ENCODE results near the gene CACNA1D.
"Not testable (repeated sequence)": the region's sequence is repeated elsewhere in the genome, so short reads cannot be mapped to it uniquely, and the experiment has no call there.

The CACNA1D gene

GRCh38 chr3:53555068-53555588 is 60.7 kb downstream of the CACNA1D start:
- TF ChIP-seq EZH2 (IDR thresholded peaks at IDR 0.05) (no peak), POLR2AphosphoS5 (IDR thresholded peaks at IDR 0.05; ENCODE audit: borderline replicate concordance, low read depth, low read length) (no peak), FOXP2 (optimal IDR thresholded peaks at IDR 0.05; ENCODE audit: control extremely low read depth, extremely low read length, insufficient read depth) (no peak)
- H3K36me3 ChIP-seq (ENCODE audit: insufficient read depth, low read length): no peaks in the 10 kb centered on the region
- H3K9ac ChIP-seq (ENCODE audit: insufficient read length): no peak overlapping the region
- H3K27ac ChIP-seq: no peak overlapping the region
- H3K9me3 ChIP-seq (ENCODE audit: low read depth, low read length): no peaks in the 10 kb centered on the region
- no peak for DNase-seq (ENCODE audit: low read depth, low spot score)
- no peak overlapping the region for H3K4me3 ChIP-seq

GRCh38 chr3:53566461-53567145 is 72.2 kb downstream of the CACNA1D start:
- Histone ChIP-seq H3K36me3 (ENCODE audit: insufficient read depth, low read length) (no peaks in the 10 kb centered on the region), H3K9me3 (ENCODE audit: low read depth, low read length) (no peaks in the 10 kb centered on the region), H3K27ac (no peak overlapping the region), H3K4me3 (no peak overlapping the region), H3K9ac (ENCODE audit: insufficient read length) (no peak overlapping the region)
- no peak for DNase-seq (ENCODE audit: low read depth, low spot score)
- TF ChIP-seq EZH2 (IDR thresholded peaks at IDR 0.05) (no peak), FOXP2 (optimal IDR thresholded peaks at IDR 0.05; ENCODE audit: control extremely low read depth, extremely low read length, insufficient read depth) (no peak), POLR2AphosphoS5 (IDR thresholded peaks at IDR 0.05; ENCODE audit: borderline replicate concordance, low read depth, low read length) (no peak)

GRCh38 chr3:53570081-53570480 is 75.7 kb downstream of the CACNA1D start:
- no peak for DNase-seq (ENCODE audit: low read depth, low spot score)
- no peak for TF ChIP-seq FOXP2 (optimal IDR thresholded peaks at IDR 0.05; ENCODE audit: control extremely low read depth, extremely low read length, insufficient read depth)
- no peak for TF ChIP-seq POLR2AphosphoS5 (IDR thresholded peaks at IDR 0.05; ENCODE audit: borderline replicate concordance, low read depth, low read length)
- TF ChIP-seq EZH2 (IDR thresholded peaks at IDR 0.05): no peak

GRCh38 chr3:53570709-53571108 is 76.3 kb downstream of the CACNA1D start:
- no peaks in the 10 kb centered on the region for H3K9me3 ChIP-seq (ENCODE audit: low read depth, low read length)
- H3K9ac ChIP-seq (ENCODE audit: insufficient read length): no peak overlapping the region
- H3K36me3 ChIP-seq (ENCODE audit: insufficient read depth, low read length): no peaks in the 10 kb centered on the region
- H3K27ac ChIP-seq: no peak overlapping the region
- no peak for TF ChIP-seq FOXP2 (optimal IDR thresholded peaks at IDR 0.05; ENCODE audit: control extremely low read depth, extremely low read length, insufficient read depth)
- TF ChIP-seq EZH2 (IDR thresholded peaks at IDR 0.05): no peak
- TF ChIP-seq POLR2AphosphoS5 (IDR thresholded peaks at IDR 0.05; ENCODE audit: borderline replicate concordance, low read depth, low read length): no peak
- no peak for DNase-seq (ENCODE audit: low read depth, low spot score)
- H3K4me3 ChIP-seq: no peak overlapping the region

More at GRCh38 chr3:53570081-53570480, 75.7 kb downstream of the CACNA1D start:
- no peak overlapping the region for H3K4me3 ChIP-seq
- H3K27ac ChIP-seq: no peak overlapping the region
- no peak overlapping the region for H3K9ac ChIP-seq (ENCODE audit: insufficient read length)
- H3K36me3 ChIP-seq (ENCODE audit: insufficient read depth, low read length): no peaks in the 10 kb centered on the region
- no peaks in the 10 kb centered on the region for H3K9me3 ChIP-seq (ENCODE audit: low read depth, low read length)

- no peak overlapping the region for H3K4me3 ChIP-seq
- H3K9ac ChIP-seq (ENCODE audit: insufficient read length): no peak overlapping the region
- no peaks in the 10 kb centered on the region for H3K36me3 ChIP-seq (ENCODE audit: insufficient read depth, low read length)
- DNase-seq (ENCODE audit: low read depth, low spot score): no peak
- TF ChIP-seq EZH2 (IDR thresholded peaks at IDR 0.05) (no peak), POLR2AphosphoS5 (IDR thresholded peaks at IDR 0.05; ENCODE audit: borderline replicate concordance, low read depth, low read length) (no peak)
- no peak overlapping the region for H3K27ac ChIP-seq
- no peaks in the 10 kb centered on the region for H3K9me3 ChIP-seq (ENCODE audit: low read depth, low read length)
Observed at GRCh38 chr3:53571264-53571663, 76.9 kb downstream of the CACNA1D start.

- H3K4me3 ChIP-seq; H3K9ac ChIP-seq (ENCODE audit: insufficient read length); H3K36me3 ChIP-seq (ENCODE audit: insufficient read depth, low read length); H3K27ac ChIP-seq; DNase-seq (ENCODE audit: low read depth, low spot score); H3K9me3 ChIP-seq (ENCODE audit: low read depth, low read length): not testable (repeated sequence)
Observed at GRCh38 chr3:53572184-53572583, 77.8 kb downstream of the CACNA1D start.

GRCh38 chr3:53577506-53577905 is 83.1 kb downstream of the CACNA1D start:
- no peaks in the 10 kb centered on the region for H3K36me3 ChIP-seq (ENCODE audit: insufficient read depth, low read length)
- TF ChIP-seq FOXP2 (optimal IDR thresholded peaks at IDR 0.05; ENCODE audit: control extremely low read depth, extremely low read length, insufficient read depth) (no peak), EZH2 (IDR thresholded peaks at IDR 0.05) (no peak), POLR2AphosphoS5 (IDR thresholded peaks at IDR 0.05; ENCODE audit: borderline replicate concordance, low read depth, low read length) (no peak)
- no peak for DNase-seq (ENCODE audit: low read depth, low spot score)
- no peaks in the 10 kb centered on the region for H3K9me3 ChIP-seq (ENCODE audit: low read depth, low read length)
- H3K4me3 ChIP-seq: no peak overlapping the region
- no peak overlapping the region for H3K9ac ChIP-seq (ENCODE audit: insufficient read length)
- no peak overlapping the region for H3K27ac ChIP-seq

- DNase-seq (ENCODE audit: low read depth, low spot score): no peak
- H3K36me3 ChIP-seq (ENCODE audit: insufficient read depth, low read length): no peaks in the 10 kb centered on the region
- no peak overlapping the region for H3K9ac ChIP-seq (ENCODE audit: insufficient read length)
- TF ChIP-seq EZH2 (IDR thresholded peaks at IDR 0.05): no peak
- H3K27ac ChIP-seq: no peak overlapping the region
- no peaks in the 10 kb centered on the region for H3K9me3 ChIP-seq (ENCODE audit: low read depth, low read length)
- no peak overlapping the region for H3K4me3 ChIP-seq
Observed at GRCh38 chr3:53579636-53580035, 85.2 kb downstream of the CACNA1D start.

GRCh38 chr3:53581671-53582070 is 87.3 kb downstream of the CACNA1D start:
- DNase-seq (ENCODE audit: low read depth, low spot score): no peak
- no peak for TF ChIP-seq EZH2 (IDR thresholded peaks at IDR 0.05)
- TF ChIP-seq FOXP2 (optimal IDR thresholded peaks at IDR 0.05; ENCODE audit: control extremely low read depth, extremely low read length, insufficient read depth): no peak
- no peak for TF ChIP-seq POLR2AphosphoS5 (IDR thresholded peaks at IDR 0.05; ENCODE audit: borderline replicate concordance, low read depth, low read length)
- Histone ChIP-seq H3K9ac (ENCODE audit: insufficient read length) (no peak overlapping the region), H3K36me3 (ENCODE audit: insufficient read depth, low read length) (no peaks in the 10 kb centered on the region), H3K9me3 (ENCODE audit: low read depth, low read length) (no peaks in the 10 kb centered on the region), H3K4me3 (no peak overlapping the region), H3K27ac (no peak overlapping the region)
